NB4 (cell line): ENCODE data around the gene OLA1.

Experiments
- POLR2A ChIP-seq: IDR thresholded peaks from 2 replicates; pipeline ENCODE4 v1.6.1; 2011; ENCODE audit warnings: mild to moderate bottlenecking; ENCODE audit not compliant: insufficient read length; ENCODE audit errors: extremely low read depth
- TF ChIP-seq, protein P1 (sequence below): IDR thresholded peaks from one replicate; pipeline ENCODE4 v1.5.1; 2012; ENCODE audit warnings: low read depth, low read length

DNA sequence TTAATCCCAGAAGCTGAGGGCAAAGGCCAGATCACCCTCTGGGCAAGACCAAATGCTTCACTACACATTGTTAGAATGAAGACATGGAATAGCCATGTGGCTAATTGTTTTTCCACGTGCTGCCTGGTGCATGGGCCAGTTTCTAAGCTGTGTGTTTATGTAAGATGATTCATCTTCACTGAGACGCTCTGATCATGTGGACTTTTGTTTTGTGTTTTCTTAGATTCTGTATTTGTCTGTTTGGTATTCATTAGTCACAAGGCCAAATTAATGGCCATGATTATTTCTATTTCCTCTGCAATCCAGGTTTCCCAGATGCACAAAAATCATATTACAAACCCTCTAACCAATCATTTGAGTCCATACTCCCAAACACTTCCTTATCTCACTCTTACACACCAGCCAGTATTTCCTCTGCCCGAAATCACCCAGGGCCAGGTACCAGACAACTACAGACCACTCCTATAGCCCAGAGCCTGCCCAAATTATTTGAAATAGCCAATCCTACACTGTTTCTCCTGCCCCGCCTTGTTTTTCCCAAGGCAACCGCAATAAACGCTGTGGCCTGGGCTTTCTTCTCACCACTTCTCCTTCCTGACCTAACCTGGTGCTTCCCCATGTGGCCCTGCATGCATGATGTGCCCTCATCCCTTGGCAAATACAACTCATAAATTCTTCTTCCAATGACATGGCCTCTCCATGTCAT is 189.0 kb downstream of the OLA1 start:
- TF ChIP-seq, protein P1, sequence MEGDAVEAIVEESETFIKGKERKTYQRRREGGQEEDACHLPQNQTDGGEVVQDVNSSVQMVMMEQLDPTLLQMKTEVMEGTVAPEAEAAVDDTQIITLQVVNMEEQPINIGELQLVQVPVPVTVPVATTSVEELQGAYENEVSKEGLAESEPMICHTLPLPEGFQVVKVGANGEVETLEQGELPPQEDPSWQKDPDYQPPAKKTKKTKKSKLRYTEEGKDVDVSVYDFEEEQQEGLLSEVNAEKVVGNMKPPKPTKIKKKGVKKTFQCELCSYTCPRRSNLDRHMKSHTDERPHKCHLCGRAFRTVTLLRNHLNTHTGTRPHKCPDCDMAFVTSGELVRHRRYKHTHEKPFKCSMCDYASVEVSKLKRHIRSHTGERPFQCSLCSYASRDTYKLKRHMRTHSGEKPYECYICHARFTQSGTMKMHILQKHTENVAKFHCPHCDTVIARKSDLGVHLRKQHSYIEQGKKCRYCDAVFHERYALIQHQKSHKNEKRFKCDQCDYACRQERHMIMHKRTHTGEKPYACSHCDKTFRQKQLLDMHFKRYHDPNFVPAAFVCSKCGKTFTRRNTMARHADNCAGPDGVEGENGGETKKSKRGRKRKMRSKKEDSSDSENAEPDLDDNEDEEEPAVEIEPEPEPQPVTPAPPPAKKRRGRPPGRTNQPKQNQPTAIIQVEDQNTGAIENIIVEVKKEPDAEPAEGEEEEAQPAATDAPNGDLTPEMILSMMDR: no peak
- no peak for TF ChIP-seq POLR2A
